IMR-90 (cell line): ENCODE measurements around the gene UNC79. TPM values are rescaled to one million over a fixed set of nuclear protein-coding genes. Genes with fewer than 3 reads are reported as not detected.

Experiments used
- ATAC-seq: fragments of 200-7000 bp; cut with Tn5 transposase; 2 replicates; pipeline ENCODE4 v1.9.1; 2020; ENCODE audit warnings: low read depth, mild to moderate bottlenecking, moderate library complexity
- BruUV-seq: library from RNA; stranded (reverse); fragments of 400-500 nt; replicated peaks from 2 replicates; lab custom pipeline; 2021; lab: Mats Ljungman, UMichigan
- CTCF ChIA-PET: fragments of 300-600 bp; formaldehyde crosslinking; extraction: SDS; loops from one replicate; lab custom pipeline; 2021; ENCODE audit warnings: antibody characterized with exemption; lab: Yijun Ruan, JAX
- POLR2A ChIA-PET: fragments of 300-600 bp; sonication (Branson Sonifier 250); formaldehyde crosslinking; loops from one replicate; lab custom pipeline; 2022; ENCODE audit warnings: antibody characterized with exemption; ENCODE audit not compliant: unreplicated experiment; lab: Charles Lee
- DNase-seq: peaks from one replicate; pipeline ENCODE4 v3.0.0; 2013
- H2AFZ ChIP-seq: replicated peaks from 2 replicates; pipeline ENCODE3; 2013; ENCODE audit warnings: low read length, mild to moderate bottlenecking; ENCODE audit not compliant: poor library complexity
- H2AK5ac ChIP-seq: 2 replicates; pipeline ENCODE4 v1.6.1; 2013; ENCODE audit warnings: low read depth, low read length, inconsistent platforms
- H2AK9ac ChIP-seq: replicated peaks from 2 replicates; pipeline ENCODE3; 2013; ENCODE audit warnings: mild to moderate bottlenecking, low read depth, low read length, moderate library complexity; ENCODE audit not compliant: poor library complexity
- H2BK120ac ChIP-seq: 2 replicates; pipeline ENCODE4 v1.6.1; 2013; ENCODE audit warnings: low read depth, low read length, inconsistent platforms
- H2BK15ac ChIP-seq: 3 replicates; pipeline ENCODE4 v1.6.1; 2013; ENCODE audit warnings: low read depth, low read length, inconsistent platforms
- H2BK20ac ChIP-seq: 2 replicates; pipeline ENCODE4 v1.6.1; 2013; ENCODE audit warnings: low read depth, mild to moderate bottlenecking, inconsistent platforms, low read length, moderate library complexity
- H2BK5ac ChIP-seq: 2 replicates; pipeline ENCODE4 v1.6.1; 2013; ENCODE audit warnings: mild to moderate bottlenecking, low read depth, low read length, inconsistent platforms; ENCODE audit not compliant: poor library complexity, severe bottlenecking
- H3K14ac ChIP-seq: replicated peaks from 2 replicates; pipeline ENCODE4 v1.6.1; 2013; ENCODE audit warnings: low read depth, low read length, inconsistent platforms
- H3K18ac ChIP-seq: 2 replicates; pipeline ENCODE4 v1.6.1; 2013; ENCODE audit warnings: low read depth, low read length, control low read depth
- H3K23ac ChIP-seq: 2 replicates; pipeline ENCODE4 v1.6.1; 2013; ENCODE audit warnings: low read depth, low read length, inconsistent platforms
- H3K27ac ChIP-seq: 2 replicates; pipeline ENCODE4 v1.5.1; 2013; ENCODE audit warnings: mild to moderate bottlenecking, control low read depth, low read length; ENCODE audit not compliant: insufficient read depth
- H3K27me3 ChIP-seq: 2 replicates; pipeline ENCODE4 v1.6.1; 2013; ENCODE audit warnings: low read length; ENCODE audit not compliant: control insufficient read depth, insufficient read depth
- H3K36me3 ChIP-seq: 2 replicates; pipeline ENCODE4 v1.6.1; 2013; ENCODE audit warnings: low read length, mixed read lengths; ENCODE audit not compliant: control insufficient read depth, insufficient read depth
- H3K4ac ChIP-seq: 2 replicates; pipeline ENCODE4 v1.6.1; 2013; ENCODE audit warnings: low read depth, low read length, inconsistent platforms
- H3K4me1 ChIP-seq: 2 replicates; pipeline ENCODE4 v1.6.1; 2013; ENCODE audit warnings: low read length, mixed read lengths; ENCODE audit not compliant: control insufficient read depth, insufficient read depth
- H3K4me2 ChIP-seq: 2 replicates; pipeline ENCODE4 v1.6.1; 2013; ENCODE audit warnings: low read depth, mild to moderate bottlenecking, control low read depth, low read length, moderate library complexity
- H3K4me3 ChIP-seq: 2 replicates; pipeline ENCODE4 v1.5.1; 2013; ENCODE audit warnings: low read depth, mild to moderate bottlenecking, control low read depth, low read length, moderate library complexity; ENCODE audit not compliant: insufficient read depth
- H3K56ac ChIP-seq: 2 replicates; pipeline ENCODE4 v1.6.1; 2013; ENCODE audit warnings: low read length, inconsistent platforms; ENCODE audit not compliant: insufficient read depth; ENCODE audit errors: extremely low read depth
- H3K79me1 ChIP-seq, 2 experiments: 2 replicates each; pipeline ENCODE4 v1.6.1; 2013; ENCODE audit warnings: low read length in 2 of 2, inconsistent platforms in 1 of 2, low read depth in 1 of 2
- H3K9ac ChIP-seq: 2 replicates; pipeline ENCODE4 v1.6.1; 2013; ENCODE audit warnings: low read depth, low read length, control low read depth
- H3K9me1 ChIP-seq: 2 replicates; pipeline ENCODE4 v1.6.1; 2013; ENCODE audit warnings: low read length, inconsistent platforms; ENCODE audit not compliant: insufficient read depth
- H3K9me3 ChIP-seq: 2 replicates; pipeline ENCODE4 v1.6.1; 2013; ENCODE audit warnings: low read length; ENCODE audit not compliant: control insufficient read depth, insufficient read depth
- H4K20me1 ChIP-seq: 2 replicates; pipeline ENCODE4 v1.6.1; 2013; ENCODE audit warnings: low read length, inconsistent platforms; ENCODE audit not compliant: insufficient read depth
- H4K5ac ChIP-seq: 2 replicates; pipeline ENCODE4 v1.6.1; 2013; ENCODE audit warnings: mild to moderate bottlenecking, low read depth, low read length, control low read depth
- H4K8ac ChIP-seq, 2 experiments: 2 replicates each; pipeline ENCODE4 v1.6.1; 2013; ENCODE audit warnings: low read depth in 2 of 2, low read length in 2 of 2, control low read depth in 1 of 2, inconsistent platforms in 1 of 2
- H4K91ac ChIP-seq: 2 replicates; pipeline ENCODE4 v1.6.1; 2013; ENCODE audit warnings: low read depth, low read length, inconsistent platforms; ENCODE audit not compliant: insufficient read depth
- BHLHE40 ChIP-seq: fragments of 150-350 bp; IDR thresholded peaks from 2 replicates; pipeline ENCODE4 v1.6.1; 2016; ENCODE audit warnings: mild to moderate bottlenecking, low read depth, low read length
- dilution Hi-C: fragments of 300-500 bp; cut with HindIII; formaldehyde crosslinking; loops from one replicate; pipeline ENCODE4 v1.14.3; 2018; ENCODE audit warnings: low sequenced_read_pairs; ENCODE audit not compliant: unreplicated experiment
- in situ Hi-C: fragments of 300-500 bp; cut with MboI; formaldehyde crosslinking; loops from 3 replicates; pipeline ENCODE4 v1.14.3; 2019; ENCODE audit warnings: low sequenced_read_pairs, inconsistent platforms, mixed read lengths
- intact Hi-C: fragments of 100-400 bp; cut with micrococcal nuclease; formaldehyde crosslinking; loops from 2 replicates; pipeline ENCODE4 v1.10.0; 2022
- polyA plus RNA-seq, 3 experiments: library from polyadenylated mRNA; depleted of rRNA; stranded (reverse); fragments of >200 nt; gene quantifications; 2 replicates each; pipeline ENCODE4 v1.2.3, GENCODE V29; 2012; ENCODE audit warnings: low replicate concordance in 1 of 3
- total RNA-seq: library from RNA; depleted of rRNA; stranded (reverse); fragments of >200 nt; gene quantifications from 2 replicates; pipeline ENCODE4 v1.2.3, GENCODE V29; 2012
- TF ChIP-seq, protein P1 (sequence below): fragments of 150-350 bp; IDR thresholded peaks from 2 replicates; pipeline ENCODE4 v1.6.1; 2016; ENCODE audit warnings: low read depth, mild to moderate bottlenecking, low read length, moderate library complexity, borderline replicate concordance

The UNC79 gene
- total and polyA plus RNA-seq, 2 of the 4 experiments (the other 2 are of a cell fraction): under 0.01 TPM

DNA sequence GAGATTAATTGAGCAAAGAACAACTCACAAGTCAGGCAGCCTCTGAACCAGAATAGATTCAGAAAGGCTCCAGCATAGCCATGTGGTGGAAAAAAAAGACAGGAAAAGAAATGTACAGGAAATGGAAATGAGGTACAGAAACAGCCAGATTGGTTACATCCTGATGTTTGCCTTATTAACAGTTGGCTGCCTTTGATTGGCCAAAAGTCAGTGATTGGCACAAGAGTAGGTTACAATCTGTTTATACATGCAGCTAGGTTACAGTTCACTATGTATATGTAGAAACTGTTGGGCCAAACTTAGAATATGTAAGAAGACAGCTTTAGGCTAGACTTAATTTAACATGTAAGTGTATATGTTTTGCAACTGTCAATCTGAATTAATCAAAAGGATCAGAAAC is 118.9 kb downstream of the UNC79 start:
- Histone ChIP-seq H2BK120ac (no peak overlapping the region), H3K18ac (no peak overlapping the region), H2AFZ (no peak overlapping the region), H3K23ac (no peak overlapping the region), H2AK5ac (no peak overlapping the region), H3K9me3 (no peaks in the 10 kb centered on the region), H3K27ac (no peak overlapping the region), H2AK9ac (no peak overlapping the region), H3K56ac (no peak overlapping the region), H3K14ac (no peak overlapping the region), H3K4me3 (no peak overlapping the region), H3K4me2 (no peak overlapping the region), H4K5ac (no peak overlapping the region), H4K8ac (no peak overlapping the region), H2BK5ac (no peak overlapping the region), H3K27me3 (no peaks in the 10 kb centered on the region), H3K4ac (no peak overlapping the region), H2BK20ac (no peak overlapping the region), H4K20me1 (no peaks in the 10 kb centered on the region), H3K4me1 (no peaks in the 10 kb centered on the region), H3K36me3 (no peaks in the 10 kb centered on the region), H4K91ac (no peak overlapping the region), H2BK15ac (no peak overlapping the region), H3K9ac (no peak overlapping the region), H3K79me1 (no peaks in the 10 kb centered on the region), H3K9me1 (no peaks in the 10 kb centered on the region)
- CTCF ChIA-PET: interaction anchor here (0.5 kb wide), 1 partner anchor 801 kb away, joined by 3 read pairs; no protein-coding TSS in a partner anchor
- dilution Hi-C loops: no loop called here
- TF ChIP-seq BHLHE40: no peak
- TF ChIP-seq, protein P1, sequence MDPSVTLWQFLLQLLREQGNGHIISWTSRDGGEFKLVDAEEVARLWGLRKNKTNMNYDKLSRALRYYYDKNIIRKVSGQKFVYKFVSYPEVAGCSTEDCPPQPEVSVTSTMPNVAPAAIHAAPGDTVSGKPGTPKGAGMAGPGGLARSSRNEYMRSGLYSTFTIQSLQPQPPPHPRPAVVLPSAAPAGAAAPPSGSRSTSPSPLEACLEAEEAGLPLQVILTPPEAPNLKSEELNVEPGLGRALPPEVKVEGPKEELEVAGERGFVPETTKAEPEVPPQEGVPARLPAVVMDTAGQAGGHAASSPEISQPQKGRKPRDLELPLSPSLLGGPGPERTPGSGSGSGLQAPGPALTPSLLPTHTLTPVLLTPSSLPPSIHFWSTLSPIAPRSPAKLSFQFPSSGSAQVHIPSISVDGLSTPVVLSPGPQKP: no peak
- intact Hi-C loops: no loop called here
- POLR2A ChIA-PET: no interaction called here
- no peak for DNase-seq
- ATAC-seq: no peak
- no TSS peak for BruUV-seq
- in situ Hi-C loops: loop anchor here (10.0 kb wide), 1 partner anchor 335 kb away; no protein-coding TSS in a partner anchor
